IMR-90 (cell line): ENCODE measurements around the gene USP5. TPM values are rescaled to one million over a fixed set of nuclear protein-coding genes. Genes with fewer than 3 reads are reported as not detected.
A peak's percentile ranks its signal among the peaks of the same experiment; 100 is the strongest.

Source experiments
- ATAC-seq: fragments of 200-7000 bp; cut with Tn5 transposase; 2 replicates; pipeline ENCODE4 v1.9.1; 2020; ENCODE audit warnings: low read depth, mild to moderate bottlenecking, moderate library complexity
- BruUV-seq: library from RNA; stranded (reverse); fragments of 400-500 nt; replicated peaks from 2 replicates; lab custom pipeline; 2021; lab: Mats Ljungman, UMichigan
- CTCF ChIA-PET: fragments of 300-600 bp; formaldehyde crosslinking; extraction: SDS; loops from one replicate; lab custom pipeline; 2021; ENCODE audit warnings: antibody characterized with exemption; lab: Yijun Ruan, JAX
- POLR2A ChIA-PET: fragments of 300-600 bp; sonication (Branson Sonifier 250); formaldehyde crosslinking; loops from one replicate; lab custom pipeline; 2022; ENCODE audit warnings: antibody characterized with exemption; ENCODE audit not compliant: unreplicated experiment; lab: Charles Lee
- DNase-seq: peaks from one replicate; pipeline ENCODE4 v3.0.0; 2013
- H2AFZ ChIP-seq: replicated peaks from 2 replicates; pipeline ENCODE3; 2013; ENCODE audit warnings: low read length, mild to moderate bottlenecking; ENCODE audit not compliant: poor library complexity
- H2AK5ac ChIP-seq: 2 replicates; pipeline ENCODE4 v1.6.1; 2013; ENCODE audit warnings: low read depth, low read length, inconsistent platforms
- H2AK9ac ChIP-seq: replicated peaks from 2 replicates; pipeline ENCODE3; 2013; ENCODE audit warnings: mild to moderate bottlenecking, low read depth, low read length, moderate library complexity; ENCODE audit not compliant: poor library complexity
- H2BK120ac ChIP-seq: 2 replicates; pipeline ENCODE4 v1.6.1; 2013; ENCODE audit warnings: low read depth, low read length, inconsistent platforms
- H2BK15ac ChIP-seq: 3 replicates; pipeline ENCODE4 v1.6.1; 2013; ENCODE audit warnings: low read depth, low read length, inconsistent platforms
- H2BK20ac ChIP-seq: 2 replicates; pipeline ENCODE4 v1.6.1; 2013; ENCODE audit warnings: low read depth, mild to moderate bottlenecking, inconsistent platforms, low read length, moderate library complexity
- H2BK5ac ChIP-seq: 2 replicates; pipeline ENCODE4 v1.6.1; 2013; ENCODE audit warnings: mild to moderate bottlenecking, low read depth, low read length, inconsistent platforms; ENCODE audit not compliant: poor library complexity, severe bottlenecking
- H3K14ac ChIP-seq: replicated peaks from 2 replicates; pipeline ENCODE4 v1.6.1; 2013; ENCODE audit warnings: low read depth, low read length, inconsistent platforms
- H3K18ac ChIP-seq: 2 replicates; pipeline ENCODE4 v1.6.1; 2013; ENCODE audit warnings: low read depth, low read length, control low read depth
- H3K23ac ChIP-seq: 2 replicates; pipeline ENCODE4 v1.6.1; 2013; ENCODE audit warnings: low read depth, low read length, inconsistent platforms
- H3K27ac ChIP-seq: 2 replicates; pipeline ENCODE4 v1.5.1; 2013; ENCODE audit warnings: mild to moderate bottlenecking, control low read depth, low read length; ENCODE audit not compliant: insufficient read depth
- H3K27me3 ChIP-seq: 2 replicates; pipeline ENCODE4 v1.6.1; 2013; ENCODE audit warnings: low read length; ENCODE audit not compliant: control insufficient read depth, insufficient read depth
- H3K36me3 ChIP-seq: 2 replicates; pipeline ENCODE4 v1.6.1; 2013; ENCODE audit warnings: low read length, mixed read lengths; ENCODE audit not compliant: control insufficient read depth, insufficient read depth
- H3K4ac ChIP-seq: 2 replicates; pipeline ENCODE4 v1.6.1; 2013; ENCODE audit warnings: low read depth, low read length, inconsistent platforms
- H3K4me1 ChIP-seq: 2 replicates; pipeline ENCODE4 v1.6.1; 2013; ENCODE audit warnings: low read length, mixed read lengths; ENCODE audit not compliant: control insufficient read depth, insufficient read depth
- H3K4me2 ChIP-seq: 2 replicates; pipeline ENCODE4 v1.6.1; 2013; ENCODE audit warnings: low read depth, mild to moderate bottlenecking, control low read depth, low read length, moderate library complexity
- H3K4me3 ChIP-seq: 2 replicates; pipeline ENCODE4 v1.5.1; 2013; ENCODE audit warnings: low read depth, mild to moderate bottlenecking, control low read depth, low read length, moderate library complexity; ENCODE audit not compliant: insufficient read depth
- H3K56ac ChIP-seq: 2 replicates; pipeline ENCODE4 v1.6.1; 2013; ENCODE audit warnings: low read length, inconsistent platforms; ENCODE audit not compliant: insufficient read depth; ENCODE audit errors: extremely low read depth
- H3K79me1 ChIP-seq, 2 experiments: 2 replicates each; pipeline ENCODE4 v1.6.1; 2013; ENCODE audit warnings: low read length in 2 of 2, inconsistent platforms in 1 of 2, low read depth in 1 of 2
- H3K9ac ChIP-seq: 2 replicates; pipeline ENCODE4 v1.6.1; 2013; ENCODE audit warnings: low read depth, low read length, control low read depth
- H3K9me1 ChIP-seq: 2 replicates; pipeline ENCODE4 v1.6.1; 2013; ENCODE audit warnings: low read length, inconsistent platforms; ENCODE audit not compliant: insufficient read depth
- H3K9me3 ChIP-seq: 2 replicates; pipeline ENCODE4 v1.6.1; 2013; ENCODE audit warnings: low read length; ENCODE audit not compliant: control insufficient read depth, insufficient read depth
- H4K20me1 ChIP-seq: 2 replicates; pipeline ENCODE4 v1.6.1; 2013; ENCODE audit warnings: low read length, inconsistent platforms; ENCODE audit not compliant: insufficient read depth
- H4K5ac ChIP-seq: 2 replicates; pipeline ENCODE4 v1.6.1; 2013; ENCODE audit warnings: mild to moderate bottlenecking, low read depth, low read length, control low read depth
- H4K8ac ChIP-seq, 2 experiments: 2 replicates each; pipeline ENCODE4 v1.6.1; 2013; ENCODE audit warnings: low read depth in 2 of 2, low read length in 2 of 2, control low read depth in 1 of 2, inconsistent platforms in 1 of 2
- H4K91ac ChIP-seq: 2 replicates; pipeline ENCODE4 v1.6.1; 2013; ENCODE audit warnings: low read depth, low read length, inconsistent platforms; ENCODE audit not compliant: insufficient read depth
- CEBPB ChIP-seq: IDR thresholded peaks from 2 replicates; pipeline ENCODE4 v1.6.1; 2012; ENCODE audit warnings: low read depth, low read length, improper control_type of control experiment
- FOS ChIP-seq: fragments of 150-350 bp; IDR thresholded peaks from 2 replicates; pipeline ENCODE4 v1.6.1; 2016; ENCODE audit warnings: low read depth, low read length
- MAZ ChIP-seq: IDR thresholded peaks from 2 replicates; pipeline ENCODE4 v1.6.1; 2012; ENCODE audit warnings: low read depth, mild to moderate bottlenecking, low read length, improper control_type of control experiment, moderate library complexity, borderline replicate concordance
- MXI1 ChIP-seq: IDR thresholded peaks from 2 replicates; pipeline ENCODE4 v1.6.1; 2012; ENCODE audit warnings: low read depth, mild to moderate bottlenecking, low read length, moderate library complexity, borderline replicate concordance
- POLR2A ChIP-seq: IDR thresholded peaks from 2 replicates; pipeline ENCODE4 v1.6.1; 2012; ENCODE audit warnings: mild to moderate bottlenecking, low read depth, low read length
- RAD21 ChIP-seq: IDR thresholded peaks from 2 replicates; pipeline ENCODE4 v1.6.1; 2012; ENCODE audit warnings: low read length, improper control_type of control experiment
- RFX5 ChIP-seq: IDR thresholded peaks from 2 replicates; pipeline ENCODE4 v1.8.0; 2012; ENCODE audit warnings: low read depth, mild to moderate bottlenecking, low read length, moderate library complexity
- WGBS, 2 experiments: methylation state at CpG; one replicate each; pipeline versions ENCODE4 v1.1.5 to v1.1.7; 2013; ENCODE audit warnings: missing lambda C conversion rate in 2 of 2; ENCODE audit not compliant: insufficient read length in 1 of 2; ENCODE audit errors: extremely low coverage in 2 of 2; 5-methylcytosine and 5-hydroxymethylcytosine counted together
- dilution Hi-C: fragments of 300-500 bp; cut with HindIII; formaldehyde crosslinking; loops from one replicate; pipeline ENCODE4 v1.14.3; 2018; ENCODE audit warnings: low sequenced_read_pairs; ENCODE audit not compliant: unreplicated experiment
- in situ Hi-C: fragments of 300-500 bp; cut with MboI; formaldehyde crosslinking; loops from 3 replicates; pipeline ENCODE4 v1.14.3; 2019; ENCODE audit warnings: low sequenced_read_pairs, inconsistent platforms, mixed read lengths
- intact Hi-C: fragments of 100-400 bp; cut with micrococcal nuclease; formaldehyde crosslinking; loops from 2 replicates; pipeline ENCODE4 v1.10.0; 2022
- polyA plus RNA-seq, 3 experiments: library from polyadenylated mRNA; depleted of rRNA; stranded (reverse); fragments of >200 nt; gene quantifications; 2 replicates each; pipeline ENCODE4 v1.2.3, GENCODE V29; 2012; ENCODE audit warnings: low replicate concordance in 1 of 3
- total RNA-seq: library from RNA; depleted of rRNA; stranded (reverse); fragments of >200 nt; gene quantifications from 2 replicates; pipeline ENCODE4 v1.2.3, GENCODE V29; 2012

The USP5 gene
- total and polyA plus RNA-seq, 2 of the 4 experiments (the other 2 are of a cell fraction): 69.7 to 125 TPM

DNA sequence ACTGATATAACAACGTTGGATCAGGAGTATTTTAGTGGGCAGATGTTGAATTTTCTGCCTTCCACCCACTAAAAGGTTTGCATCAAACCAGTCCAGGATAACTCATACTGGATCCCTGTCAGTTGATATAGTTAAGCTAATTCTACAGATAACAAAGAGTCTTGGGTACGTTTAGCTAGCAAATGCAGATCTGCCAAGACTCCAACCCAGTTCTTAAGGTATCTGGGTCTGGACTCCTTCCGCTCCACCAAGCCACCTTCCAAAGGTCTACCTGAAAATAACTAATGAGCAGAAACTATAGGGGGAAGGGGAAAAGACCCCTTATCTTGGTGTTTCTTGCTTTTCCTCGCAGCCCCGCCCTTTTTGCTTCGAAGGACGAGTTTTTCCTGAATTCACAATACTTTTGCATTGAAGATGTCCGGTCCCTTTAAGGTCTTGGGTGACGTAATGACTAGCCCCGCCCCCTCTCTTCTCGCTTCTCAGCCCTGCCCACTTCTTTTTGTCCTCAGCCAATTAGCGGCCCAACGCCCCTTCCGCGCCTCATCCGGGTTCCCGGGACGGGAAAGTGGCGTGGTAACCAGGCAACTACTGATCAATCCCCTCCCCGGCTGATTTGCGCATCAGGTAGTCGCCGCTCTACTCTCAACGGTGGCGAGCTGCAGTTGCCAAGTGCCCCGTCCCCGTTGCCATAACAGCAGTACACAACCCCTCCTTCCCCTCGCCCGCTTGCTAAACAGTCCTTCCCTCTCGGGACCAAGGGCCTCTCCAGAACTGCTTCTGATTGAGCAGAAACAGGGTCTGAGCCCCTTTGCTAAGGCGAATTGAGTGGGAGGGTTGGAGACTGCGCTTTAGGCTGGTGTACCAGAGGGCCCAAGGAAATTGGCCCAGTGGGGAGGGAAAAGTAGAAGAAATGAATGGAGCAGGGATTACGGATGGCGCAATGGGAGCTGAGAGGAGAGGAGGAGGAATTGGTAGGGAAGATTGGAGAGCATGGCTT lies 52.6 kb downstream of the USP5 start, which contains the start of gene LRRC23:
LRRC23 (plus strand) TSS at position 543 of the 997 bp plus-strand sequence. CDS start 812 bp downstream, outside the sequence.
- BruUV-seq: no TSS peak
- Histone ChIP-seq H3K9me3 (no peaks in the 10 kb centered on the region), H2AK5ac (peak within 1 kb of the TSS; percentile 65), H3K4ac (peak within 1 kb of the TSS; percentile 76), H2AFZ (peak within 1 kb of the TSS; percentile 96), H2BK5ac (peak within 1 kb of the TSS; percentile 25), H3K23ac (peak within 1 kb of the TSS; percentile 21; the same call in 1 of the 2 replicates), H3K79me1 (no peaks in the 10 kb centered on the region; a peak in 1 of 4 replicates), H2BK20ac (peak within 1 kb of the TSS; percentile 63; the same call in 1 of the 2 replicates), H3K27ac (peak within 1 kb of the TSS; percentile 74), H2BK120ac (peak within 1 kb of the TSS; percentile 57; the same call in 1 of the 2 replicates), H3K14ac (peak within 1 kb of the TSS; percentile 85), H4K20me1 (no peaks in the 10 kb centered on the region), H3K27me3 (no peaks in the 10 kb centered on the region), H3K36me3 (no peaks in the 10 kb centered on the region; the same call in 1 of the 2 replicates), H3K56ac (0 out of 2 replicates have a peak within 1 kb of the TSS, but pooled peaks have one; percentile 29), H3K4me1 (peaks cover 3% of the 10 kb centered on the region; the same call in 1 of the 2 replicates), H4K91ac (peak within 1 kb of the TSS; percentile 57), H2AK9ac (peak within 1 kb of the TSS; percentile 89), H3K18ac (peak within 1 kb of the TSS; percentile 44), H3K9ac (peak within 1 kb of the TSS; percentile 81), H4K5ac (peak within 1 kb of the TSS; percentile 92), H2BK15ac (peak within 1 kb of the TSS; percentile 54; the same call in 2 of the 3 replicates), H3K9me1 (peaks cover 4% of the 10 kb centered on the region; the same call in 1 of the 2 replicates), H3K4me2 (peak within 1 kb of the TSS; percentile 96), H3K4me3 (peak within 1 kb of the TSS; percentile 90), H4K8ac (peak within 1 kb of the TSS; percentile 94 to 98)
- intact Hi-C loops (no loop called here), in situ Hi-C loops (no loop called here), dilution Hi-C loops (no loop called here)
- peak; percentile 93 for DNase-seq
- no peak for TF ChIP-seq RFX5
- TF ChIP-seq CEBPB: peak; percentile 75
- peak; percentile 60; the same call in 1 of the 2 replicates for TF ChIP-seq POLR2A
- TF ChIP-seq FOS: no peak
- peak; percentile 6; the same call in 1 of the 2 replicates for TF ChIP-seq MAZ
- no peak for TF ChIP-seq RAD21
- 0 out of 2 replicates have a peak, but pooled peaks have one; percentile 14 for TF ChIP-seq MXI1
- POLR2A ChIA-PET: interaction anchor here (1.0 kb wide), 1 partner anchor 21 kb away, joined by 4 read pairs; no protein-coding TSS in a partner anchor
- peak; percentile 99 for ATAC-seq
- 2% methylated on average over 15 of the region's 34 CpGs; no CpG with 5 or more reads in 1 of the 2 experiments for WGBS, 2 experiments
- CTCF ChIA-PET: interaction anchor here (0.5 to 2.3 kb wide), 3 partner anchors 13 to 92 kb away, joined by 3 to 9 read pairs (median 7); no protein-coding TSS in a partner anchor
